BJ (cell line): ENCODE data around the gene ATP5PF. TPM values are rescaled to one million over a fixed set of nuclear protein-coding genes. Genes with fewer than 3 reads are reported as not detected.

ENCODE experiments used
- CTCF ChIA-PET: fragments of 350-600 bp; formaldehyde crosslinking; extraction: SDS; loops from one replicate; lab custom pipeline; 2021; ENCODE audit warnings: antibody characterized with exemption, inconsistent platforms; lab: Yijun Ruan, JAX
- POLR2A ChIA-PET: fragments of 300-600 bp; sonication (Branson Sonifier 250); formaldehyde crosslinking; extraction: SDS; loops from one replicate; lab custom pipeline; 2021; ENCODE audit warnings: antibody characterized with exemption; lab: Charles Lee
- DNase-seq: peaks from one replicate; pipeline ENCODE4 v3.0.0-alpha.2; 2011; ENCODE audit warnings: low read depth
- H3K27me3 ChIP-seq: 2 replicates; pipeline ENCODE4 v1.6.0; 2011; ENCODE audit warnings: low read length; ENCODE audit not compliant: control insufficient read depth, insufficient read depth
- H3K36me3 ChIP-seq: 2 replicates; pipeline ENCODE4 v1.5.1; 2011; ENCODE audit warnings: low read length; ENCODE audit not compliant: control insufficient read depth, insufficient read depth
- H3K4me3 ChIP-seq: 2 replicates; pipeline ENCODE4 v1.5.1; 2011; ENCODE audit warnings: low read depth, mild to moderate bottlenecking, control low read depth, low read length
- CTCF ChIP-seq: IDR thresholded peaks from 2 replicates; pipeline ENCODE4 v1.5.1; 2011; ENCODE audit warnings: low read depth, mild to moderate bottlenecking, control low read depth, inconsistent platforms, low read length, moderate library complexity; ENCODE audit not compliant: insufficient read depth
- polyA plus RNA-seq: library from polyadenylated mRNA; depleted of rRNA; stranded (reverse); fragments of >200 nt; gene quantifications from 2 replicates; pipeline ENCODE4 v1.2.3, GENCODE V29; 2011

ATP5PF gene
- polyA plus RNA-seq, 1 experiment: 52.8 TPM

- ChIA-PET CTCF (no interaction called here), POLR2A (no interaction called here)
- DNase-seq: no peak
- no peak overlapping the region for H3K4me3 ChIP-seq
- H3K36me3 ChIP-seq: no peaks in the 10 kb centered on the region
- TF ChIP-seq CTCF: no peak
- H3K27me3 ChIP-seq: no peaks in the 10 kb centered on the region
Observed at GRCh38 chr21:25737421-25737820, 2.7 kb upstream of the ATP5PF start.

GRCh38 chr21:25735646-25736597, 1.2 kb upstream of the ATP5PF start:
- Histone ChIP-seq H3K27me3 (no peaks in the 10 kb centered on the region), H3K36me3 (no peaks in the 10 kb centered on the region; the same call in 1 of the 2 replicates), H3K4me3 (peak overlapping the region; percentile 80)
- peak; percentile 18 for DNase-seq
- ChIA-PET CTCF (no interaction called here), POLR2A (interaction anchor here (0.6 kb wide), 1 partner anchor 76 kb away, joined by 4 read pairs; no protein-coding TSS in a partner anchor)
- TF ChIP-seq CTCF: no peak

- ChIA-PET POLR2A (interaction anchor here (0.6 to 0.7 kb wide), 2 partner anchors 1012 to 1079 kb away, joined by 3 to 5 read pairs; no protein-coding TSS in a partner anchor), CTCF (interaction anchor here (1.7 kb wide), 1 partner anchor 126 kb away, joined by 8 read pairs; no protein-coding TSS in a partner anchor)
- Histone ChIP-seq H3K27me3 (no peaks in the 10 kb centered on the region), H3K4me3 (peak overlapping the region; percentile 80), H3K36me3 (no peaks in the 10 kb centered on the region; the same call in 1 of the 2 replicates)
- TF ChIP-seq CTCF: no peak
- no peak for DNase-seq
Observed at GRCh38 chr21:25734654-25734903, 125 bp downstream of the ATP5PF start.

GRCh38 chr21:25733859-25734653, 648 bp downstream of the ATP5PF start:
- Histone ChIP-seq H3K36me3 (no peaks in the 10 kb centered on the region; the same call in 1 of the 2 replicates), H3K27me3 (no peaks in the 10 kb centered on the region), H3K4me3 (peak overlapping the region; percentile 80)
- no peak for DNase-seq
- CTCF ChIA-PET: interaction anchor here (1.2 to 1.7 kb wide), 2 partner anchors 15 to 126 kb away, joined by 3 to 8 read pairs; no protein-coding TSS in a partner anchor
- no peak for TF ChIP-seq CTCF
- POLR2A ChIA-PET: interaction anchor here (0.6 to 0.7 kb wide), 2 partner anchors 1012 to 1080 kb away, joined by 3 to 5 read pairs; no protein-coding TSS in a partner anchor
